Aorta (tissue), 5 donors: Measurements from ENCODE around the gene PDE3A. TPM values are rescaled to one million over a fixed set of nuclear protein-coding genes. Genes with fewer than 3 reads are reported as not detected.
"Not testable (repeated sequence)": the region's sequence is repeated elsewhere in the genome, so short reads cannot be mapped to it uniquely, and the experiment has no call there.

ENCODE experiments used
- ATAC-seq: fragments of 200-7000 bp; cut with Tn5 transposase; one replicate; pipeline ENCODE4 v1.9.1; 2022; ENCODE audit warnings: moderate library complexity; ENCODE audit not compliant: low FRiP score
- DNase-seq, 2 donors: peaks; one replicate each; pipeline ENCODE4 v3.0.0-alpha.2; 2020
- H3K27ac ChIP-seq, 2 donors: one replicate each; pipeline ENCODE4 v1.5.1; 2013; ENCODE audit warnings: low read length in 2 of 2, mild to moderate bottlenecking in 2 of 2, moderate library complexity in 2 of 2, control low read depth in 1 of 2, inconsistent platforms in 1 of 2, low read depth in 1 of 2
- H3K27me3 ChIP-seq, 2 donors: one replicate each; pipeline ENCODE4 v1.6.1; 2013; ENCODE audit warnings: control low read depth in 1 of 2, low read length in 1 of 2, mild to moderate bottlenecking in 1 of 2, moderate library complexity in 1 of 2; ENCODE audit not compliant: insufficient read depth in 2 of 2, control insufficient read depth in 1 of 2
- H3K36me3 ChIP-seq, 2 donors: one replicate each; pipeline ENCODE4 v1.6.1; 2013; ENCODE audit warnings: control low read depth in 1 of 2, low read length in 1 of 2, mild to moderate bottlenecking in 1 of 2; ENCODE audit not compliant: insufficient read depth in 2 of 2, control insufficient read depth in 1 of 2
- H3K4me1 ChIP-seq, 2 donors: one replicate each; pipeline ENCODE4 v1.6.1; 2013; ENCODE audit warnings: low read length in 2 of 2, control low read depth in 1 of 2, mild to moderate bottlenecking in 1 of 2, moderate library complexity in 1 of 2; ENCODE audit not compliant: insufficient read depth in 2 of 2, control insufficient read depth in 1 of 2
- H3K4me3 ChIP-seq, 2 donors: one replicate each; pipeline ENCODE4 v1.5.1; 2013; ENCODE audit warnings: low read length in 2 of 2, control low read depth in 1 of 2, mild to moderate bottlenecking in 1 of 2
- H3K9me3 ChIP-seq: one replicate; pipeline ENCODE4 v1.6.1; 2013; ENCODE audit warnings: mild to moderate bottlenecking, low read length; ENCODE audit not compliant: control insufficient read depth
- WGBS, 2 donors: extraction: QIAGEN DNeasy Blood & Tissue Kit; methylation state at CpG; one replicate each; pipeline ENCODE4 v1.1.7; 2013; 5-methylcytosine and 5-hydroxymethylcytosine counted together
- intact Hi-C, 2 donors: fragments of 100-400 bp; cut with DNase I; formaldehyde crosslinking; loops; one replicate each; pipeline versions ENCODE4 v1.14.2 to v1.15.0; 2022
- polyA plus RNA-seq, 2 donors: library from polyadenylated mRNA; stranded (reverse); fragments of 200-250 nt; gene quantifications; one replicate each; pipeline ENCODE4 v1.2.3, GENCODE V29; 2013
- total RNA-seq, 2 donors: library from RNA; stranded (reverse); fragmentation: NEBNext Ultra II Directional; extraction: Animal tissue kit (Norgen Biotek cat#: 25700); gene quantifications; one replicate each; pipeline ENCODE4 v1.2.1, GENCODE V29; 2021
- donor health status: healthy with polysubstance abuse.
- donor health status: Bipolar disorder and iron deficiency.
- donor health status: DM: no; HTN: no; CAD: no.
- donor health status: DM: no; HTN: no; CAD: no.
- donor health status: DM: yes; HTN: yes; CAD: no.

The PDE3A gene
- total and polyA plus RNA-seq, 4 donors = 7.4 to 99.3 (median 62.4) TPM

- intact Hi-C loops = no loop called here
- WGBS, 2 donors = 30% methylated on average over 2 of the region's 2 CpGs
These were observed 13.8 kb downstream of the PDE3A start for GRCh38 chr12:20382117-20382516.

GRCh38 chr12:20383612-20384011 lies 15.3 kb downstream of the PDE3A start:
- peak overlapping the region in 1 of 2 donors; percentile 63 for H3K27ac ChIP-seq
- no peaks in the 10 kb centered on the region for H3K27me3 ChIP-seq
- ATAC-seq (no peak), DNase-seq (no peak)
- 69 to 75% methylated on average over 2 of the region's 2 CpGs for WGBS, 2 donors
- no peak overlapping the region for H3K4me3 ChIP-seq
- intact Hi-C loops = no loop called here
- no peaks in the 10 kb centered on the region for H3K36me3 ChIP-seq
- no peaks in the 10 kb centered on the region for H3K9me3 ChIP-seq
- peaks cover 0 to 7% of the 10 kb centered on the region in 2 donors for H3K4me1 ChIP-seq

More at GRCh38 chr12:20382117-20382516, 13.8 kb downstream of the PDE3A start:
- no peak for ATAC-seq
- Histone ChIP-seq H3K4me1 (peaks cover 0 to 5% of the 10 kb centered on the region in 2 donors), H3K4me3 (no peak overlapping the region), H3K9me3 (no peaks in the 10 kb centered on the region), H3K27me3 (no peaks in the 10 kb centered on the region), H3K27ac (no peak overlapping the region), H3K36me3 (no peaks in the 10 kb centered on the region)
- DNase-seq = no peak

GRCh38 chr12:20384836-20385235 lies 16.5 kb downstream of the PDE3A start:
- DNase-seq, H3K27ac ChIP-seq, H3K9me3 ChIP-seq, H3K4me3 ChIP-seq, H3K36me3 ChIP-seq, ATAC-seq, intact Hi-C loops, H3K4me1 ChIP-seq, H3K27me3 ChIP-seq: not testable (repeated sequence)
- 75 to 81% methylated on average over 6 of the region's 6 CpGs for WGBS, 2 donors

- intact Hi-C loops = no loop called here
- H3K4me1 ChIP-seq = peaks cover 0 to 4% of the 10 kb centered on the region in 2 donors
- WGBS, 2 donors = 12 to 17% methylated on average over 4 of the region's 4 CpGs
- DNase-seq = no peak
- H3K9me3 ChIP-seq = no peaks in the 10 kb centered on the region
- H3K27me3 ChIP-seq = no peaks in the 10 kb centered on the region
- no peak for ATAC-seq
- no peak overlapping the region for H3K27ac ChIP-seq
- H3K4me3 ChIP-seq = peak overlapping the region in 1 of 2 donors; percentile 20
- H3K36me3 ChIP-seq = peaks cover 0 to 2% of the 10 kb centered on the region in 2 donors
These were observed 22.5 kb downstream of the PDE3A start for GRCh38 chr12:20390846-20391245.

GRCh38 chr12:20392339-20392738 lies 24.0 kb downstream of the PDE3A start:
- DNase-seq = no peak
- no peak for ATAC-seq
- Histone ChIP-seq H3K9me3 (no peaks in the 10 kb centered on the region), H3K27ac (no peak overlapping the region), H3K4me1 (peaks cover 0 to 4% of the 10 kb centered on the region in 2 donors), H3K4me3 (no peak overlapping the region), H3K36me3 (peaks cover 0 to 2% of the 10 kb centered on the region in 2 donors), H3K27me3 (no peaks in the 10 kb centered on the region)
- intact Hi-C loops = no loop called here

GRCh38 chr12:20393707-20394106 lies 25.4 kb downstream of the PDE3A start:
- Histone ChIP-seq H3K27ac (peak overlapping the region in 1 of 2 donors; percentile 51), H3K27me3 (no peaks in the 10 kb centered on the region)

GRCh38 chr12:20395791-20396550 lies 27.6 kb downstream of the PDE3A start:
- Histone ChIP-seq H3K4me3 (no peak overlapping the region), H3K36me3 (peaks cover 0 to 2% of the 10 kb centered on the region in 2 donors), H3K4me1 (no peaks in the 10 kb centered on the region), H3K27me3 (no peaks in the 10 kb centered on the region), H3K9me3 (no peaks in the 10 kb centered on the region), H3K27ac (no peak overlapping the region)
- WGBS, 2 donors = 63 to 65% methylated on average over 6 of the region's 6 CpGs
- no peak for DNase-seq
- no peak for ATAC-seq
- intact Hi-C loops = no loop called here

More at GRCh38 chr12:20393707-20394106, 25.4 kb downstream of the PDE3A start:
- 77 to 81% methylated on average over 5 of the region's 5 CpGs for WGBS, 2 donors
- Histone ChIP-seq H3K4me1 (peaks cover 0 to 2% of the 10 kb centered on the region in 2 donors), H3K36me3 (peaks cover 0 to 2% of the 10 kb centered on the region in 2 donors), H3K9me3 (no peaks in the 10 kb centered on the region), H3K4me3 (no peak overlapping the region)
- ATAC-seq (no peak), DNase-seq (no peak)
- intact Hi-C loops = no loop called here

- peaks cover 0 to under 1% of the 10 kb centered on the region in 2 donors for H3K36me3 ChIP-seq
- H3K4me3 ChIP-seq = no peak overlapping the region
- no peak overlapping the region for H3K27ac ChIP-seq
- ATAC-seq (no peak), DNase-seq (no peak)
- intact Hi-C loops = no loop called here
- no peaks in the 10 kb centered on the region for H3K27me3 ChIP-seq
- WGBS, 2 donors = 35 to 41% methylated on average over 2 of the region's 2 CpGs
- no peaks in the 10 kb centered on the region for H3K9me3 ChIP-seq
- H3K4me1 ChIP-seq = peaks cover 0 to 3% of the 10 kb centered on the region in 2 donors
These were observed 30.3 kb downstream of the PDE3A start for GRCh38 chr12:20398686-20399085.

- peaks cover 0 to 3% of the 10 kb centered on the region in 2 donors for H3K4me1 ChIP-seq
- DNase-seq (no peak), ATAC-seq (no peak)
- intact Hi-C loops = no loop called here
- no peaks in the 10 kb centered on the region for H3K36me3 ChIP-seq
- no peaks in the 10 kb centered on the region for H3K27me3 ChIP-seq
- H3K4me3 ChIP-seq = no peak overlapping the region
- H3K27ac ChIP-seq = no peak overlapping the region
- WGBS, 2 donors = 43 to 47% methylated on average over 6 of the region's 6 CpGs
- no peaks in the 10 kb centered on the region for H3K9me3 ChIP-seq
These were observed 31.7 kb downstream of the PDE3A start for GRCh38 chr12:20400003-20400402.
